ENCODE results near the gene CREB3L1.
A peak's percentile ranks its signal among the peaks of the same experiment; 100 is the strongest.
"Not testable (repeated sequence)": the region's sequence is repeated elsewhere in the genome, so short reads cannot be mapped to it uniquely, and the experiment has no call there.

Gene CREB3L1

GRCh38 chr11:46295312-46296058, 18.0 kb downstream of the CREB3L1 start:
- peak; percentile 31 to 56 (median 46) for DNase-seq (ENCODE audit: low read depth in 3 of 3, low spot score in 1 of 3)

- no peak for DNase-seq (ENCODE audit: low read depth in 3 of 3, low spot score in 1 of 3)
Observed at GRCh38 chr11:46296059-46296527, 18.6 kb downstream of the CREB3L1 start.

GRCh38 chr11:46296528-46297448, 19.3 kb downstream of the CREB3L1 start:
- no peak for DNase-seq (ENCODE audit: low read depth in 3 of 3, low spot score in 1 of 3)

- DNase-seq (ENCODE audit: low read depth in 3 of 3, low spot score in 1 of 3), result no peak
Observed at GRCh38 chr11:46298699-46299433, 21.4 kb downstream of the CREB3L1 start.

- no peak for DNase-seq (ENCODE audit: low read depth in 3 of 3, low spot score in 1 of 3)
Observed at GRCh38 chr11:46299451-46299961, 22.0 kb downstream of the CREB3L1 start.

GRCh38 chr11:46300270-46300669, 22.8 kb downstream of the CREB3L1 start:
- DNase-seq (ENCODE audit: low read depth in 3 of 3, low spot score in 1 of 3), result no peak

- no peak for DNase-seq (ENCODE audit: low read depth in 3 of 3, low spot score in 1 of 3)
Observed at GRCh38 chr11:46302866-46303265, 25.4 kb downstream of the CREB3L1 start.

GRCh38 chr11:46304036-46304435, 26.6 kb downstream of the CREB3L1 start:
- not testable (repeated sequence) for DNase-seq (ENCODE audit: low read depth in 3 of 3, low spot score in 1 of 3)

GRCh38 chr11:46304605-46305179, 27.2 kb downstream of the CREB3L1 start:
- DNase-seq (ENCODE audit: low read depth in 3 of 3, low spot score in 1 of 3), result no peak

- no peak for DNase-seq (ENCODE audit: low read depth in 3 of 3, low spot score in 1 of 3)
Observed at GRCh38 chr11:46305295-46305694, 27.8 kb downstream of the CREB3L1 start.

GRCh38 chr11:46306296-46306853, 28.9 kb downstream of the CREB3L1 start:
- no peak for DNase-seq (ENCODE audit: low read depth in 3 of 3, low spot score in 1 of 3)

GRCh38 chr11:46307369-46307768, 29.9 kb downstream of the CREB3L1 start:
- DNase-seq (ENCODE audit: low read depth in 3 of 3, low spot score in 1 of 3), result no peak

GRCh38 chr11:46307785-46308341, 30.4 kb downstream of the CREB3L1 start:
- no peak for DNase-seq (ENCODE audit: low read depth in 3 of 3, low spot score in 1 of 3)

GRCh38 chr11:46308631-46309419, 31.4 kb downstream of the CREB3L1 start:
- peak in 1 of 3 donors; percentile 52 for DNase-seq (ENCODE audit: low read depth in 3 of 3, low spot score in 1 of 3)

- DNase-seq (ENCODE audit: low read depth in 3 of 3, low spot score in 1 of 3), result no peak
Observed at GRCh38 chr11:46309814-46310259, 32.4 kb downstream of the CREB3L1 start.

- DNase-seq (ENCODE audit: low read depth in 3 of 3, low spot score in 1 of 3), result peak; percentile 31 to 68 (median 50)
Observed at GRCh38 chr11:46315033-46315738, 37.7 kb downstream of the CREB3L1 start.

- DNase-seq (ENCODE audit: low read depth in 3 of 3, low spot score in 1 of 3), result no peak
Observed at GRCh38 chr11:46315783-46316563, 38.5 kb downstream of the CREB3L1 start.

GRCh38 chr11:46319074-46319453, 41.6 kb downstream of the CREB3L1 start:
- DNase-seq (ENCODE audit: low read depth in 3 of 3, low spot score in 1 of 3), result no peak

Measured in stimulated activated CD4-positive, alpha-beta T cell treated with anti-CD3 and anti-CD28 coated beads, TNF-alpha, amount 100 ng/mL, for 1 hour (primary cell).